ENCODE data around the gene ANTXRL. TPM values are rescaled to one million over a fixed set of nuclear protein-coding genes. Genes with fewer than 3 reads are reported as not detected.
"Not testable (repeated sequence)": the region's sequence is repeated elsewhere in the genome, so short reads cannot be mapped to it uniquely, and the experiment has no call there.

ANTXRL gene
- total RNA-seq, 1 experiment from 2014 or later, result not detected

GRCh38 chr10:46273506-46274477 lies 13.0 kb upstream of the ANTXRL start:
- no peak for DNase-seq (ENCODE audit: low read depth)

GRCh38 chr10:46277840-46278239 lies 9.0 kb upstream of the ANTXRL start:
- no peak for DNase-seq (ENCODE audit: low read depth)

GRCh38 chr10:46282421-46282831 lies 4.4 kb upstream of the ANTXRL start:
- not testable (repeated sequence) for DNase-seq (ENCODE audit: low read depth)

- peak; percentile 77 for DNase-seq (ENCODE audit: low read depth)
These were observed 3.8 kb upstream of the ANTXRL start for GRCh38 chr10:46282842-46283574.

- no peak for DNase-seq (ENCODE audit: low read depth)
These were observed 3.1 kb upstream of the ANTXRL start for GRCh38 chr10:46283580-46284285.

GRCh38 chr10:46284286-46285229 lies 2.2 kb upstream of the ANTXRL start:
- peak; percentile 89 for DNase-seq (ENCODE audit: low read depth)

GRCh38 chr10:46285300-46285699 lies 1.5 kb upstream of the ANTXRL start:
- no peak for DNase-seq (ENCODE audit: low read depth)

GRCh38 chr10:46285966-46286620 lies 704 bp upstream of the ANTXRL start:
- DNase-seq (ENCODE audit: low read depth), result no peak

- no peak for DNase-seq (ENCODE audit: low read depth)
These were observed 1.2 kb downstream of the ANTXRL start for GRCh38 chr10:46287846-46288477.

GRCh38 chr10:46288601-46289206 lies 1.9 kb downstream of the ANTXRL start:
- no peak for DNase-seq (ENCODE audit: low read depth)

- DNase-seq (ENCODE audit: low read depth), result no peak
These were observed 2.5 kb downstream of the ANTXRL start for GRCh38 chr10:46289209-46289810.

GRCh38 chr10:46290101-46290886 lies 3.5 kb downstream of the ANTXRL start:
- DNase-seq (ENCODE audit: low read depth), result no peak

- DNase-seq (ENCODE audit: low read depth), result no peak
These were observed 5.2 kb downstream of the ANTXRL start for GRCh38 chr10:46291817-46292572.

GRCh38 chr10:46292573-46293023 lies 5.8 kb downstream of the ANTXRL start:
- DNase-seq (ENCODE audit: low read depth), result no peak

GRCh38 chr10:46293228-46293627 lies 6.4 kb downstream of the ANTXRL start:
- DNase-seq (ENCODE audit: low read depth), result no peak

GRCh38 chr10:46293832-46294640 lies 7.2 kb downstream of the ANTXRL start:
- DNase-seq (ENCODE audit: low read depth), result no peak

Data from Daoy (cell line).